Inflammatory macrophage treated with lipopolysaccharide for 1 hour (primary cell): ENCODE results near the gene PRKAG3.
"Not testable (repeated sequence)": the region's sequence is repeated elsewhere in the genome, so short reads cannot be mapped to it uniquely, and the experiment has no call there.

ENCODE experiments used
- DNase-seq, 2 donors: peaks; one replicate each; pipeline ENCODE4 v3.0.0-alpha.2; 2020 to 2022

PRKAG3 gene

GRCh38 chr2:218780046-218780445, 51.6 kb downstream of the PRKAG3 start:
- no peak for DNase-seq

- DNase-seq: no peak
Measured at GRCh38 chr2:218777276-218777990, 54.2 kb downstream of the PRKAG3 start.

GRCh38 chr2:218776488-218776887, 55.1 kb downstream of the PRKAG3 start:
- DNase-seq: peak in 1 of 2 donors; percentile 38

- DNase-seq: no peak
Measured at GRCh38 chr2:218773881-218774280, 57.7 kb downstream of the PRKAG3 start.

- not testable (repeated sequence) for DNase-seq
Measured at GRCh38 chr2:218772759-218773158, 58.8 kb downstream of the PRKAG3 start.
